ENCODE results near the gene FAM227A. TPM values are rescaled to one million over a fixed set of nuclear protein-coding genes. Genes with fewer than 3 reads are reported as not detected.

Gene FAM227A
- total and polyA plus RNA-seq, 12 donors = 0.43 to 7.3 (median 0.90) TPM

GRCh38 chr22:38608992-38609750 is 47.0 kb downstream of the FAM227A start:
- Histone ChIP-seq H3K4me1 (replicated peaks in 1 of 2) (peaks cover 4 to 8% of the 10 kb centered on the region in 2 donors), H3K36me3 (replicated peaks in 1 of 2) (no peaks in the 10 kb centered on the region), H3K27me3 (no peaks in the 10 kb centered on the region), H3K4me3 (no peak overlapping the region), H3K9me3 (replicated peaks in 1 of 3) (no peaks in the 10 kb centered on the region), H3K27ac (no peak overlapping the region)
- intact Hi-C loops (cut with DNase I) = no loop called here
- DNase-seq = no peak
- TF ChIP-seq POLR2A (IDR thresholded peaks at IDR 0.05) (no peak), CTCF (IDR thresholded peaks at IDR 0.05) (no peak)
- 93 to 94% (median 93%) methylated on average over 13 of the region's 13 CpGs for WGBS, 4 donors

GRCh38 chr22:38607680-38608079 is 48.5 kb downstream of the FAM227A start:
- Histone ChIP-seq H3K9me3 (replicated peaks in 1 of 3) (no peaks in the 10 kb centered on the region), H3K4me1 (replicated peaks in 1 of 2) (peaks cover 4 to 8% of the 10 kb centered on the region in 2 donors), H3K4me3 (no peak overlapping the region), H3K27me3 (no peaks in the 10 kb centered on the region), H3K36me3 (replicated peaks in 1 of 2) (no peaks in the 10 kb centered on the region), H3K27ac (no peak overlapping the region)
- no peak for TF ChIP-seq CTCF (IDR thresholded peaks at IDR 0.05)
- no peak for TF ChIP-seq POLR2A (IDR thresholded peaks at IDR 0.05)
- intact Hi-C loops (cut with DNase I) = no loop called here
- no peak for DNase-seq
- 91 to 100% (median 94%) methylated on average over 3 of the region's 3 CpGs for WGBS, 4 donors

- Histone ChIP-seq H3K4me3 (no peak overlapping the region), H3K27me3 (no peaks in the 10 kb centered on the region), H3K36me3 (replicated peaks in 1 of 2) (no peaks in the 10 kb centered on the region), H3K27ac (no peak overlapping the region), H3K4me1 (replicated peaks in 1 of 2) (peaks cover 4 to 8% of the 10 kb centered on the region in 2 donors), H3K9me3 (replicated peaks in 1 of 3) (no peaks in the 10 kb centered on the region)
- intact Hi-C loops (cut with DNase I) = no loop called here
- 82 to 100% (median 94%) methylated on average over 1 of the region's 1 CpG for WGBS, 4 donors
- TF ChIP-seq CTCF (IDR thresholded peaks at IDR 0.05) (no peak), POLR2A (IDR thresholded peaks at IDR 0.05) (no peak)
- DNase-seq = no peak
Measured at GRCh38 chr22:38602166-38602565, 54.0 kb downstream of the FAM227A start.

GRCh38 chr22:38601221-38601764 is 54.9 kb downstream of the FAM227A start:
- H3K27me3 ChIP-seq = no peaks in the 10 kb centered on the region
- intact Hi-C loops (cut with DNase I) = no loop called here
- TF ChIP-seq POLR2A (IDR thresholded peaks at IDR 0.05) (no peak), CTCF (IDR thresholded peaks at IDR 0.05) (no peak)
- WGBS, 4 donors = 81 to 88% (median 83%) methylated on average over 1 to 2 of the region's 2 CpGs
- no peak overlapping the region for H3K4me3 ChIP-seq
- no peaks in the 10 kb centered on the region for H3K36me3 ChIP-seq (replicated peaks in 1 of 2)
- no peaks in the 10 kb centered on the region for H3K9me3 ChIP-seq (replicated peaks in 1 of 3)
- peaks cover 0 to 2% of the 10 kb centered on the region in 2 donors for H3K4me1 ChIP-seq (replicated peaks in 1 of 2)
- DNase-seq = no peak
- no peak overlapping the region for H3K27ac ChIP-seq
